Chondrocyte (in vitro differentiated cells): Measurements from ENCODE around the gene TMEM125. TPM values are rescaled to one million over a fixed set of nuclear protein-coding genes. Genes with fewer than 3 reads are reported as not detected.

ENCODE experiments used
- DNase-seq: peaks from one replicate; pipeline ENCODE4 v3.0.0; 2021; ENCODE audit warnings: mixed read lengths, low spot score
- H3K27ac Mint-ChIP-seq: one replicate; pipeline ENCODE4 v1.8.0; 2021; ENCODE audit warnings: mild to moderate bottlenecking, moderate library complexity, mixed read lengths; ENCODE audit not compliant: unreplicated experiment
- H3K27me3 Mint-ChIP-seq: 2 replicates; pipeline ENCODE4 v1.8.0; 2021; ENCODE audit warnings: low read depth, mixed read lengths
- H3K36me3 Mint-ChIP-seq: 2 replicates; pipeline ENCODE4 v1.8.0; 2021; ENCODE audit warnings: low read depth, mixed read lengths
- H3K4me1 Mint-ChIP-seq: 2 replicates; pipeline ENCODE4 v1.8.0; 2021; ENCODE audit warnings: low read depth, mild to moderate bottlenecking, mixed read lengths
- H3K4me3 Mint-ChIP-seq: one replicate; pipeline ENCODE4 v1.8.0; 2021; ENCODE audit warnings: mild to moderate bottlenecking, moderate library complexity, mixed read lengths; ENCODE audit not compliant: unreplicated experiment
- H3K9me3 Mint-ChIP-seq: 2 replicates; pipeline ENCODE4 v1.8.0; 2021; ENCODE audit warnings: low read depth, mixed read lengths
- CTCF ChIP-seq: fragments of 200-600 bp; sonication (generic); IDR thresholded peaks from 2 replicates; pipeline ENCODE4 v1.5.0; 2021; ENCODE audit warnings: antibody characterized with exemption, mild to moderate bottlenecking, moderate library complexity
- total RNA-seq: library from RNA; stranded (reverse); gene quantifications from 3 replicates; pipeline ENCODE4 v1.2.1, GENCODE V29; 2021

Gene TMEM125
- total RNA-seq, 1 donor from 2014 or later = not detected

- Mint-ChIP-seq H3K9me3 (no peaks in the 10 kb centered on the region), H3K4me1 (peaks cover 10% of the 10 kb centered on the region), H3K27me3 (no peaks in the 10 kb centered on the region), H3K27ac (no peak overlapping the region), H3K4me3 (no peak overlapping the region), H3K36me3 (peaks cover 2% of the 10 kb centered on the region)
- TF ChIP-seq CTCF = no peak
- no peak for DNase-seq
These were observed 30.8 kb upstream of the TMEM125 start for GRCh38 chr1:43238991-43239469.

- no peak for TF ChIP-seq CTCF
- Mint-ChIP-seq H3K27me3 (no peaks in the 10 kb centered on the region), H3K36me3 (peaks cover 2% of the 10 kb centered on the region), H3K4me3 (no peak overlapping the region), H3K4me1 (peaks cover 10% of the 10 kb centered on the region), H3K27ac (no peak overlapping the region), H3K9me3 (no peaks in the 10 kb centered on the region)
- no peak for DNase-seq
These were observed 30.3 kb upstream of the TMEM125 start for GRCh38 chr1:43239484-43239883.

- Mint-ChIP-seq H3K4me3 (no peak overlapping the region), H3K36me3 (peaks cover 2% of the 10 kb centered on the region), H3K9me3 (peaks cover 4% of the 10 kb centered on the region), H3K4me1 (peaks cover 4% of the 10 kb centered on the region), H3K27me3 (no peaks in the 10 kb centered on the region), H3K27ac (no peak overlapping the region)
- TF ChIP-seq CTCF = no peak
- no peak for DNase-seq
These were observed 28.4 kb upstream of the TMEM125 start for GRCh38 chr1:43241413-43241836.

GRCh38 chr1:43243299-43243698, 26.5 kb upstream of the TMEM125 start:
- Mint-ChIP-seq H3K27ac (no peak overlapping the region), H3K9me3 (peaks cover 10% of the 10 kb centered on the region), H3K36me3 (peaks cover 5% of the 10 kb centered on the region), H3K4me3 (no peak overlapping the region), H3K27me3 (no peaks in the 10 kb centered on the region), H3K4me1 (peaks cover 4% of the 10 kb centered on the region)
- TF ChIP-seq CTCF = no peak
- DNase-seq = no peak

- no peak for TF ChIP-seq CTCF
- DNase-seq = no peak
- H3K27me3 Mint-ChIP-seq = peaks cover 6% of the 10 kb centered on the region
- H3K4me1 Mint-ChIP-seq = no peaks in the 10 kb centered on the region
- peaks cover 3% of the 10 kb centered on the region for H3K36me3 Mint-ChIP-seq
- H3K9me3 Mint-ChIP-seq = peaks cover 10% of the 10 kb centered on the region
- no peak overlapping the region for H3K4me3 Mint-ChIP-seq
- H3K27ac Mint-ChIP-seq = no peak overlapping the region
These were observed 23.1 kb upstream of the TMEM125 start for GRCh38 chr1:43246466-43247213.
